Subcutaneous adipose tissue (tissue), 4 donors: ENCODE results near the gene RNF150. TPM values are rescaled to one million over a fixed set of nuclear protein-coding genes. Genes with fewer than 3 reads are reported as not detected.

ENCODE experiments used
- total RNA-seq, 4 donors: library from RNA; depleted of rRNA; stranded (reverse); fragments of >200 nt; gene quantifications; one replicate each; pipeline ENCODE4 v1.1.0, GENCODE V29; 2016
- TF ChIP-seq, protein P1 (sequence below): fragments of 450-650 bp; IDR thresholded peaks from one replicate; pipeline ENCODE4 v1.5.1; 2016; ENCODE audit warnings: low read depth, mild to moderate bottlenecking, control low read depth, antibody characterized with exemption, moderate library complexity

The RNF150 gene
- total RNA-seq, 4 donors from 2014 or later = 8.6 to 44.8 (median 22.6) TPM

DNA sequence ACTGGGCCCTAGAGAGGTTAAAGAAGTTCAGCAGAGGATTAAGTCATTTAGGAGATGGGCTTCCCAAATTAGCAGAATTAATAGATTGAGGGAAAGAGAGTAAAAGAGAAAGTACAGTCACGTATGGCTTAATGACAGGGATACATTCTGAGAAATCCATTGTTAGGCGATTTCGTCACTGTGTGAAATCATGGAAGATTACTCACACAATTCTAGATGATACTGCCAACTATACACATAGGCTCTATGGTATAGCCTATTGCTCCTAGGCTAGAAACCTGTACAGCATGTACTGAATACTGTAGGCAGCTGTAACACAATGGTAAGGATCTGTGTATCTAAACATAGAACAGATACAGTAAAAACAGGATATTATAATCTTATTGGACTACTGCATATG, 180.6 kb downstream of the RNF150 start:
- TF ChIP-seq, protein P1, sequence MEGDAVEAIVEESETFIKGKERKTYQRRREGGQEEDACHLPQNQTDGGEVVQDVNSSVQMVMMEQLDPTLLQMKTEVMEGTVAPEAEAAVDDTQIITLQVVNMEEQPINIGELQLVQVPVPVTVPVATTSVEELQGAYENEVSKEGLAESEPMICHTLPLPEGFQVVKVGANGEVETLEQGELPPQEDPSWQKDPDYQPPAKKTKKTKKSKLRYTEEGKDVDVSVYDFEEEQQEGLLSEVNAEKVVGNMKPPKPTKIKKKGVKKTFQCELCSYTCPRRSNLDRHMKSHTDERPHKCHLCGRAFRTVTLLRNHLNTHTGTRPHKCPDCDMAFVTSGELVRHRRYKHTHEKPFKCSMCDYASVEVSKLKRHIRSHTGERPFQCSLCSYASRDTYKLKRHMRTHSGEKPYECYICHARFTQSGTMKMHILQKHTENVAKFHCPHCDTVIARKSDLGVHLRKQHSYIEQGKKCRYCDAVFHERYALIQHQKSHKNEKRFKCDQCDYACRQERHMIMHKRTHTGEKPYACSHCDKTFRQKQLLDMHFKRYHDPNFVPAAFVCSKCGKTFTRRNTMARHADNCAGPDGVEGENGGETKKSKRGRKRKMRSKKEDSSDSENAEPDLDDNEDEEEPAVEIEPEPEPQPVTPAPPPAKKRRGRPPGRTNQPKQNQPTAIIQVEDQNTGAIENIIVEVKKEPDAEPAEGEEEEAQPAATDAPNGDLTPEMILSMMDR = no peak

DNA sequence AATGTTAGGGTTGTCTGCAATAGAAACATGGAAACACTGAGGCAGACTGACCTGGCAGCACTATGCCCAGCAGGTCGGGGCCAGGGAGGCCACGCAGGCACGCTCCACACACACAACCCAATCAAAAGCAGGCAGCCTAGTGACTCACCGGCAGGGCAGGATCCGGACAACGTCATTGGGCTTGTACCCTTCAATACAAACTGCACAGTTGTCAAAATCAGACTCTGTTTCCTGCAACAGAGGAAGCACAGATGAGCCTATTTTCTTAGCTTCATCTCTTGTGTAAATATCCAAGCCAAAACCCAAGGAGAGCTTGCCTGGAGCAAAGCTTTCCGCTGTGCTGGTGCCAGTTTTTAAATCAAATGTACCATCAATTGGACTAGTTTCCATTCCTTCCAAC, 185.8 kb downstream of the RNF150 start:
- TF ChIP-seq, protein P1 = no peak

DNA sequence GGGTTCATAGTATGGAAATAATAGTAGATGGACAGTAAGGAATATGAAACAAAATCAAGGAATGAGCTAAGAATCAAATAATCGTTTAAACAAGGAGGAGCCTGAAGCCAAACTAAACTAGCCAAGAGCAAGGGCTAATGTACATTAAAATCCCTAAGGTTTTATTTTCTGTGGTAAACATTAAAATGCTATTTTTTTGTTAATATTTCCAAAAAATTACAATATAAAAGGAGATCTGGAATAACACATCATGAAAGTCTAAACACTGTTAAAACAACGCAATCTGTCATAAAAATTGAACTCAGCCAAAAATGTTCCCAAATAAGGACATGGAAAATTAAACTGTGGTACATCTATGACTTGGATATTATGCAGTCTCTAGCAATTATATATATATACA, 188.2 kb downstream of the RNF150 start:
- TF ChIP-seq, protein P1 = no peak

DNA sequence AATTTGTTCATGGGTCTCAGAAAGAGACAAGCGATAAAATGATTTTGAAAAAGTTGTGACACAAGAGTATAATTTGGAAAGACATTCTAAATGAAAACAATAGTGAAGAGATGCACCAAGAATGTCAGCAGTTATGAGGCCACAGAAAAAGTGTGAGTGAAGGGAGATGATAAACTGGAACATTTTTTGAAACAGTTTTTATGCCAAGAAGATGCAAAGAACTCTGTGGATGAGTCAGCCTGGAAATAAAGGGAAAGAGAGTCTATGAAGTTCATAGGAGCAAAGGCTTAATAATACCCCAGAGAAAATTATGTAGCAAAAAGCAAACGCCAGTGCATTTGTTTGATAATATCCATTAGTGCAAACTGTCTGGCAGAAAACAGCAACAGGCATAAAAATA, 188.7 kb downstream of the RNF150 start:
- TF ChIP-seq, protein P1 = no peak

DNA sequence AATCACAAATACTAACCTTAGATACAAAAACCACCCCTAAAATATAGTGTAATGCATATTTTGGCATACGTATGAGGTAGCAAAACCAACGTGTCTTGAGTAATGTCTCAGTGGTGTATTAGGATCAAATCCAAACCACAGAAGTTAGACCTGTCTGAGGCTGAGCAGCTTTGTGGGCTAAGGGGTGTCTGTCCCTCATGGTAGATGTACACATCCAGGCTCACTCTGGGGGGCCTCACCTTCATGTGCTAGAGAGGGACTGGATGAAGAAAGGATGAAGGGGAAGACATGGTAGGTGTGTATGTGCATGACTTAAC, 189.1 kb downstream of the RNF150 start:
- TF ChIP-seq, protein P1 = no peak

DNA sequence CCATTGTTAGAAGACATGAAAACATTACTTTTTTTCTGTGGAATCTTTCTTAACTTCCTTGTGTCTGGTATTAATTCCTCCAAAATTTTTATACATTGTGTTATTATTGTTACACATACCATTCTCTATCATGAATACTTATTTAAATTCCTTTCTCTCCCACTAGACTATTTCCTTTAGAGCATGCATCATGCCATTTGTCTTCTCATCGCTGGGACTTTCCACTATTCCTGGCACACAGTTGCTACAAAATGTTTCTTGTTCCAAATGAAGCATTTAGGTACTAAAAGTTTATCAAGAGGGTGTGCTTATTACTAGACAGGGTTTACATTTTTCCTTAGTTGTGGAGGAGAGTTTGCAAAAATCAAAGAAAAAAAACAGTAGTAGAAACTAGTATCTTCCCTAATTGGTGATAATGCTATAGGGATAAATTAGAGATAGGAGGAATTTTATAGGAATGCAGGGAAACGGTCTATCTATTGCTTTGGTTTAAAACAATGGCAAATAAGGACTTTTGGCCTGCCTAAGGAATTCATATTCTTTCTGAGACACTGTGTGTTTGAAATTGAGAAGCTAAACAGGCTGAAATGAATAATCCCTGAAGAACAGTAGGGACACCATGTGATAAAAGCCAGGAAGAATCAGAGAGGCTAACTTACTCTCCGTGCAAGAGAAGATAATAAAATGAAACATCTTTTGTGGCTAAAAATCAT, 189.6 kb downstream of the RNF150 start:
- TF ChIP-seq, protein P1 = no peak

DNA sequence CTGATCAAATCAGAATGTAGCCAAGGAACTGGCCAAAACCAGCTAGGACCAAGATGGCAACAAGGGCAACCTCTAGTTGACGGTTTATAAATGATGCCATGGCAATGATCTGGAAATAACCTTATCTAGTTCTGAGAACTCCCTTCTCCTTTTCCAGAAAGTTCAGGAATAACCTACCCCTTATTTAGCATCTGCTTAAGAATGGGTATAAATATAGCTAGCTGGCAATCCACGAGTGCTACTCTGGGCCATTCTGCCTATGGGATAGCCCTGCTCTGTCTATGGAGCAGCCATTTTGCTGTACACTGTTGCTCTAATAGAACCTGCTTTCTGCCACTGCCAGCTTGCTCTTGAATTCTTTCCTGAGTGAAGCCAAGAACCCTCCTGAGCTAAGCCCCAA, 192.7 kb downstream of the RNF150 start:
- TF ChIP-seq, protein P1 = no peak
